ENCODE data around the gene DTD2.

The DTD2 gene

DNA sequence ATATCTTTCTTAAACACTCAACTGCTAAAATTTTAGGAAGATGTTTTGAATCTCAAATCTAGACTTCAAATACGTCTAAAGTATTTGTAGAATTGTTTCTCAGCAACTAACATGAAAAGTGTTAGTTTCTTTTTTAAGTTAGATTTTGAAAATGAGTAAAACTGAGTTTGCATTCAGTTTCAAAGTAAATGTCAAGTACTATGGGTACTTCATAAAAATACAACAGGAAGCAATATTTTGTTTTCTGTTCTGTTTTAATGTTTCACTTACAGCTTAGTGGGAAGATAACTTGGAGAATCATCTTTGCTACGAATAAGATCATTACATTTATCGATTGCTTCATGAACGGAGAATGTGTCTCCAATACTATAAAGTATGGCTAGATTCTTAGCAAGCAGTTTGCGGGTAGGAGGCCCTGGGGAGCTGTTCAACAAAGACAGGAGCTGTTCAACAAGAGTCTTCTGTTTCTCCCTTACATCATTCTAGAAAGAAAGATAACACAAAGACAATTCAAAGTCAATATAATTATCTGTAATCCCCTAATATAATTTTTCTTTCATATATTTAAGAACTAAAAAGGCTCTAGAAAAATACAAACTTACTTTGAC lies 57.2 kb downstream of the DTD2 start:
- no peak overlapping the region for H3K4me3 ChIP-seq (replicated peaks in 1 of 2; ENCODE audit: low read depth in 2 of 2, low read length in 2 of 2)
- TF ChIP-seq, protein P1, sequence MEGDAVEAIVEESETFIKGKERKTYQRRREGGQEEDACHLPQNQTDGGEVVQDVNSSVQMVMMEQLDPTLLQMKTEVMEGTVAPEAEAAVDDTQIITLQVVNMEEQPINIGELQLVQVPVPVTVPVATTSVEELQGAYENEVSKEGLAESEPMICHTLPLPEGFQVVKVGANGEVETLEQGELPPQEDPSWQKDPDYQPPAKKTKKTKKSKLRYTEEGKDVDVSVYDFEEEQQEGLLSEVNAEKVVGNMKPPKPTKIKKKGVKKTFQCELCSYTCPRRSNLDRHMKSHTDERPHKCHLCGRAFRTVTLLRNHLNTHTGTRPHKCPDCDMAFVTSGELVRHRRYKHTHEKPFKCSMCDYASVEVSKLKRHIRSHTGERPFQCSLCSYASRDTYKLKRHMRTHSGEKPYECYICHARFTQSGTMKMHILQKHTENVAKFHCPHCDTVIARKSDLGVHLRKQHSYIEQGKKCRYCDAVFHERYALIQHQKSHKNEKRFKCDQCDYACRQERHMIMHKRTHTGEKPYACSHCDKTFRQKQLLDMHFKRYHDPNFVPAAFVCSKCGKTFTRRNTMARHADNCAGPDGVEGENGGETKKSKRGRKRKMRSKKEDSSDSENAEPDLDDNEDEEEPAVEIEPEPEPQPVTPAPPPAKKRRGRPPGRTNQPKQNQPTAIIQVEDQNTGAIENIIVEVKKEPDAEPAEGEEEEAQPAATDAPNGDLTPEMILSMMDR (IDR thresholded peaks at IDR 0.05; ENCODE audit: low read depth, low read length) = no peak
- DNase-seq (ENCODE audit: low read depth in 2 of 2) = no peak

Data from cardiac fibroblast (primary cell).